Measurements from ENCODE around the gene ARID2. TPM values are rescaled to one million over a fixed set of nuclear protein-coding genes. Genes with fewer than 3 reads are reported as not detected.

Gene ARID2
- total RNA-seq, 3 donors from 2014 or later, result 31.7 to 72.7 (median 48.8) TPM

GRCh38 chr12:45878630-45879255 is 149.2 kb downstream of the ARID2 start:
- intact Hi-C loops (cut with DNase I; ENCODE audit: low total_unique reads), result no loop called here
- H3K27ac ChIP-seq, result no peak overlapping the region
- H3K36me3 ChIP-seq, result peaks cover 3% of the 10 kb centered on the region
- H3K9me3 ChIP-seq, result no peaks in the 10 kb centered on the region
- DNase-seq (ENCODE audit: low spot score in 2 of 2), result no peak
- no peaks in the 10 kb centered on the region for H3K4me1 ChIP-seq
- no peak overlapping the region for H3K4me3 ChIP-seq
- H3K27me3 ChIP-seq, result no peaks in the 10 kb centered on the region
- TF ChIP-seq CTCF (IDR thresholded peaks at IDR 0.05), result no peak

- Histone ChIP-seq H3K4me3 (no peak overlapping the region), H3K27ac (no peak overlapping the region), H3K4me1 (no peaks in the 10 kb centered on the region), H3K9me3 (no peaks in the 10 kb centered on the region), H3K27me3 (no peaks in the 10 kb centered on the region), H3K36me3 (no peaks in the 10 kb centered on the region)
- intact Hi-C loops (cut with DNase I; ENCODE audit: low total_unique reads), result no loop called here
- no peak for TF ChIP-seq CTCF (IDR thresholded peaks at IDR 0.05)
- no peak for TF ChIP-seq POLR2AphosphoS5 (IDR thresholded peaks at IDR 0.05)
- no peak for TF ChIP-seq POLR2A (IDR thresholded peaks at IDR 0.05)
- DNase-seq (ENCODE audit: low spot score in 2 of 2), result no peak
Observed at GRCh38 chr12:45879363-45879895, 149.9 kb downstream of the ARID2 start.

GRCh38 chr12:45880533-45880932 is 151.0 kb downstream of the ARID2 start:
- intact Hi-C loops (cut with DNase I; ENCODE audit: low total_unique reads), result no loop called here
- no peaks in the 10 kb centered on the region for H3K4me1 ChIP-seq
- H3K9me3 ChIP-seq, result no peaks in the 10 kb centered on the region
- no peaks in the 10 kb centered on the region for H3K36me3 ChIP-seq
- TF ChIP-seq CTCF (IDR thresholded peaks at IDR 0.05), result no peak
- TF ChIP-seq POLR2A (IDR thresholded peaks at IDR 0.05), result no peak
- no peak for TF ChIP-seq POLR2AphosphoS5 (IDR thresholded peaks at IDR 0.05)
- no peak overlapping the region for H3K27ac ChIP-seq
- H3K4me3 ChIP-seq, result no peak overlapping the region
- no peak for DNase-seq (ENCODE audit: low spot score in 2 of 2)
- H3K27me3 ChIP-seq, result no peaks in the 10 kb centered on the region

GRCh38 chr12:45883187-45883586 is 153.7 kb downstream of the ARID2 start:
- Histone ChIP-seq H3K4me1 (no peaks in the 10 kb centered on the region), H3K27ac (no peak overlapping the region), H3K9me3 (no peaks in the 10 kb centered on the region), H3K36me3 (no peaks in the 10 kb centered on the region), H3K4me3 (no peak overlapping the region), H3K27me3 (no peaks in the 10 kb centered on the region)
- TF ChIP-seq POLR2A (IDR thresholded peaks at IDR 0.05), result no peak
- no peak for TF ChIP-seq CTCF (IDR thresholded peaks at IDR 0.05)
- intact Hi-C loops (cut with DNase I; ENCODE audit: low total_unique reads), result no loop called here
- DNase-seq (ENCODE audit: low spot score in 2 of 2), result no peak

GRCh38 chr12:45886685-45887084 is 157.2 kb downstream of the ARID2 start:
- no peak for TF ChIP-seq POLR2A (IDR thresholded peaks at IDR 0.05)
- no peak for TF ChIP-seq CTCF (IDR thresholded peaks at IDR 0.05)
- no peak for TF ChIP-seq POLR2AphosphoS5 (IDR thresholded peaks at IDR 0.05)
- Histone ChIP-seq H3K4me1 (no peaks in the 10 kb centered on the region), H3K4me3 (no peak overlapping the region), H3K27me3 (no peaks in the 10 kb centered on the region), H3K27ac (no peak overlapping the region), H3K9me3 (no peaks in the 10 kb centered on the region), H3K36me3 (no peaks in the 10 kb centered on the region)
- intact Hi-C loops (cut with DNase I; ENCODE audit: low total_unique reads), result no loop called here
- no peak for DNase-seq (ENCODE audit: low spot score in 2 of 2)

All from breast epithelium (tissue), 4 donors.